Lower leg skin (tissue), 3 donors: ENCODE measurements around the gene DTX3.
"Not testable (repeated sequence)": the region's sequence is repeated elsewhere in the genome, so short reads cannot be mapped to it uniquely, and the experiment has no call there.

Experiments used
- POLR2A ChIP-seq, 2 donors: fragments of 450-650 bp; IDR thresholded peaks; one replicate each; pipeline ENCODE4 v1.6.1; 2016 to 2017; ENCODE audit warnings: antibody characterized with exemption in 2 of 2, mild to moderate bottlenecking in 1 of 2, moderate library complexity in 1 of 2
- TF ChIP-seq, protein P1 (sequence below), 3 donors: fragments of 450-650 bp; IDR thresholded peaks; one replicate each; pipeline ENCODE4 v1.5.1; 2016; ENCODE audit warnings: antibody characterized with exemption in 3 of 3, mild to moderate bottlenecking in 3 of 3, moderate library complexity in 2 of 3

DNA sequence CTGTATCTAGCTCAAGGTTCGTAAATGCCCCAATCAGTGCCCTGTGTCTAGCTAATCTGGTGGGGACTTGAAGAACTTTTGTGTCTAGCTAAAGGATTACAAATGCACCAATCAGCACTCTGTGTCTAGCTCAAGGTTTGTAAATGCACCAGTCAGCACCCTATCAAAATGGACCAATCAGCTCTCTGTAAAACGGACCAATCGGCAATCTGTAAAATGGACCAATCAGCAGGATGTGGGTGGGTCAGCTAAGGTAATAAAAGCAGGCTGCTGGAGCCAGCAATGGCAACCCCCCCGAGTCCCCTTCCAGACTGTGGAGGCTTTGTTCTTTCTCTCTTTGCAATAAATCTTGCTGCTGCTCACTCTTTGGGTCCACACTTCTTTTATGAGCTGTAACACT is 51.8 kb downstream of the DTX3 start:
- TF ChIP-seq, protein P1, sequence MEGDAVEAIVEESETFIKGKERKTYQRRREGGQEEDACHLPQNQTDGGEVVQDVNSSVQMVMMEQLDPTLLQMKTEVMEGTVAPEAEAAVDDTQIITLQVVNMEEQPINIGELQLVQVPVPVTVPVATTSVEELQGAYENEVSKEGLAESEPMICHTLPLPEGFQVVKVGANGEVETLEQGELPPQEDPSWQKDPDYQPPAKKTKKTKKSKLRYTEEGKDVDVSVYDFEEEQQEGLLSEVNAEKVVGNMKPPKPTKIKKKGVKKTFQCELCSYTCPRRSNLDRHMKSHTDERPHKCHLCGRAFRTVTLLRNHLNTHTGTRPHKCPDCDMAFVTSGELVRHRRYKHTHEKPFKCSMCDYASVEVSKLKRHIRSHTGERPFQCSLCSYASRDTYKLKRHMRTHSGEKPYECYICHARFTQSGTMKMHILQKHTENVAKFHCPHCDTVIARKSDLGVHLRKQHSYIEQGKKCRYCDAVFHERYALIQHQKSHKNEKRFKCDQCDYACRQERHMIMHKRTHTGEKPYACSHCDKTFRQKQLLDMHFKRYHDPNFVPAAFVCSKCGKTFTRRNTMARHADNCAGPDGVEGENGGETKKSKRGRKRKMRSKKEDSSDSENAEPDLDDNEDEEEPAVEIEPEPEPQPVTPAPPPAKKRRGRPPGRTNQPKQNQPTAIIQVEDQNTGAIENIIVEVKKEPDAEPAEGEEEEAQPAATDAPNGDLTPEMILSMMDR (IDR thresholded peaks at IDR 0.05) = not testable (repeated sequence)
- TF ChIP-seq POLR2A (IDR thresholded peaks at IDR 0.05) = not testable (repeated sequence)
